Fibroblast of mammary gland (primary cell): ENCODE data around the gene RFWD3.

Source experiments
- DNase-seq: peaks from one replicate; pipeline ENCODE4 v3.0.0-alpha.2; 2010; ENCODE audit warnings: low read depth
- H3K4me3 ChIP-seq: 2 replicates; pipeline ENCODE4 v1.5.1; 2011; ENCODE audit warnings: low read depth, mild to moderate bottlenecking, low read length, moderate library complexity; ENCODE audit not compliant: control insufficient read depth
- CTCF ChIP-seq: conservative IDR thresholded peaks from 2 replicates; pipeline ENCODE4 v1.5.1; 2011; ENCODE audit warnings: low read depth, low read length, inconsistent platforms; ENCODE audit not compliant: control insufficient read depth, insufficient read depth

The RFWD3 gene

GRCh38 chr16:74605332-74605731, 61.3 kb downstream of the RFWD3 start:
- H3K4me3 ChIP-seq: peak overlapping the region; percentile 92
- no peak for DNase-seq
- no peak for TF ChIP-seq CTCF

- TF ChIP-seq CTCF: no peak
- H3K4me3 ChIP-seq: no peak overlapping the region
- peak; percentile 72 for DNase-seq
These were observed 62.8 kb downstream of the RFWD3 start for GRCh38 chr16:74603848-74604247.

GRCh38 chr16:74601126-74601871, 65.4 kb downstream of the RFWD3 start:
- H3K4me3 ChIP-seq: no peak overlapping the region
- no peak for TF ChIP-seq CTCF
- DNase-seq: no peak

GRCh38 chr16:74596586-74596985, 70.1 kb downstream of the RFWD3 start:
- no peak for DNase-seq
- no peak overlapping the region for H3K4me3 ChIP-seq
- TF ChIP-seq CTCF: no peak

GRCh38 chr16:74592847-74593246, 73.8 kb downstream of the RFWD3 start:
- no peak for DNase-seq
- no peak for TF ChIP-seq CTCF
- H3K4me3 ChIP-seq: no peak overlapping the region

GRCh38 chr16:74591876-74592650, 74.6 kb downstream of the RFWD3 start:
- no peak for DNase-seq
- TF ChIP-seq CTCF: no peak
- no peak overlapping the region for H3K4me3 ChIP-seq

GRCh38 chr16:74586948-74587347, 79.7 kb downstream of the RFWD3 start:
- H3K4me3 ChIP-seq: no peak overlapping the region
- no peak for TF ChIP-seq CTCF

More at GRCh38 chr16:74586948-74587347, 79.7 kb downstream of the RFWD3 start:
- DNase-seq: no peak
